ENCODE data around the gene CYTH3.
A peak's percentile ranks its signal among the peaks of the same experiment; 100 is the strongest.

The CYTH3 gene

DNA sequence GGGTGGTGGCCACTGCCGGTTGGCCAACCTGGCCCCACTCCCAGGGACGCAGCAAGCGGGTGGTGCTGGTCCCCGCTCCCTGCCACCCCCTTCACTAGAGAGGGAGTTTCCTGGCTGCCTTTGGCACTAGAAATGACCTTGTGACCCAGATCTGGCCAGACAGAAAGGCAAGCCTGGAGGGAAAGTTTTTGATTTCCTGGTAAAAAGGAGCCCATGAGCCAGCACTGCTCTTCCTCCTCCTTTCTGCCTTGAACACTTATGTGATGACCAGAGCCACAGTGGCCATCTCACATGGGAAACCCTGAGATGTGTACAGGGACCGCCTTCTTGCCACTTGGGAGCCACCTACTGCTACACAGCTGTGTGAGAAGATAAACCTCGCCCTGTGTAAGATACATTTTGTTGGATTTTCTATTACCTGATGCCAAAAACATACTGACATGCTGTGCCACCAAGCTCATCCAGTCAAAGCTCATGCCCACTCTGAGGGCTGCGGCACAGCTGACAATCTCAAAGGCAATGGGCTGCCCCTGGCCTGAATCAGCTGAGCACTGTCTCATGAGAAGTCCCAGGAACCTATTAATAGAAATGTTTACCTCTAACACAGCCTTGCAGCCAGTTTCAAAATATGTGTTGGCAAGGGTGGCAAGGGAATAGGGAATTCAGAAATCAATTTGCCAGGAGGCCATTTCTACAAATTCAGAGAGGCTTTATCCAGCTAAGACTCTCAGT, 94.0 kb downstream of the CYTH3 start:
- no peak overlapping the region for H3K27ac ChIP-seq
- DNase-seq, result no peak
- H3K36me3 ChIP-seq (replicated peaks), result peaks cover 7% of the 10 kb centered on the region
- TF ChIP-seq, protein P1, sequence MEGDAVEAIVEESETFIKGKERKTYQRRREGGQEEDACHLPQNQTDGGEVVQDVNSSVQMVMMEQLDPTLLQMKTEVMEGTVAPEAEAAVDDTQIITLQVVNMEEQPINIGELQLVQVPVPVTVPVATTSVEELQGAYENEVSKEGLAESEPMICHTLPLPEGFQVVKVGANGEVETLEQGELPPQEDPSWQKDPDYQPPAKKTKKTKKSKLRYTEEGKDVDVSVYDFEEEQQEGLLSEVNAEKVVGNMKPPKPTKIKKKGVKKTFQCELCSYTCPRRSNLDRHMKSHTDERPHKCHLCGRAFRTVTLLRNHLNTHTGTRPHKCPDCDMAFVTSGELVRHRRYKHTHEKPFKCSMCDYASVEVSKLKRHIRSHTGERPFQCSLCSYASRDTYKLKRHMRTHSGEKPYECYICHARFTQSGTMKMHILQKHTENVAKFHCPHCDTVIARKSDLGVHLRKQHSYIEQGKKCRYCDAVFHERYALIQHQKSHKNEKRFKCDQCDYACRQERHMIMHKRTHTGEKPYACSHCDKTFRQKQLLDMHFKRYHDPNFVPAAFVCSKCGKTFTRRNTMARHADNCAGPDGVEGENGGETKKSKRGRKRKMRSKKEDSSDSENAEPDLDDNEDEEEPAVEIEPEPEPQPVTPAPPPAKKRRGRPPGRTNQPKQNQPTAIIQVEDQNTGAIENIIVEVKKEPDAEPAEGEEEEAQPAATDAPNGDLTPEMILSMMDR (IDR thresholded peaks at IDR 0.05; ENCODE audit: low read depth, low read length, missing control alignments), result no peak
- in situ Hi-C loops (cut with HindIII; ENCODE audit: low pct_ligation_motif_present, low sequenced_read_pairs), result no loop called here
- no peak overlapping the region for H3K4me3 ChIP-seq (ENCODE audit: low read depth, low read length)
- H3K27me3 ChIP-seq (replicated peaks), result no peaks in the 10 kb centered on the region

DNA sequence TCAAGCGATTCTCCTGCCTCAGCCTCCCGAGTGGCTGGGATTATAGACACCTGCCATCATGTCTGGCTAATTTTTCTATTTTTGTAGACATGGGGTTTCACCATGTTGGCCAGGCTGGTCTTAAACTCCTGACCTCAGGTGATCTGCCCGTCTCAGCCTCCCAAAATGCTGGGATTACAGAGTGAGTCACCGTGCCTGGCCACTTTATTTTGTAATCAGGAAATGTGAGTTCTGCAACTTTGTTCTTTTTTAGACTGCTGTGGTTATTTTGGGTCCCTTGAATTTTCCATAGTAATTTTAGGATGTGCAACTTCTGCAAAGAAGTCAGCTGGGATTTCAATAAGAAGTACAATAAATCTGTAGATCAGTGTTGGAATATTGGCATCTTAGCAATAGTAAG, 96.8 kb downstream of the CYTH3 start:
- Histone ChIP-seq H3K4me3 (ENCODE audit: low read depth, low read length) (no peak overlapping the region), H3K27me3 (replicated peaks) (no peaks in the 10 kb centered on the region), H3K36me3 (replicated peaks) (peaks cover 14% of the 10 kb centered on the region), H3K27ac (no peak overlapping the region)
- TF ChIP-seq, protein P1 (IDR thresholded peaks at IDR 0.05; ENCODE audit: low read depth, low read length, missing control alignments), result no peak
- in situ Hi-C loops (cut with HindIII; ENCODE audit: low pct_ligation_motif_present, low sequenced_read_pairs), result no loop called here
- peak; percentile 53 for DNase-seq

DNA sequence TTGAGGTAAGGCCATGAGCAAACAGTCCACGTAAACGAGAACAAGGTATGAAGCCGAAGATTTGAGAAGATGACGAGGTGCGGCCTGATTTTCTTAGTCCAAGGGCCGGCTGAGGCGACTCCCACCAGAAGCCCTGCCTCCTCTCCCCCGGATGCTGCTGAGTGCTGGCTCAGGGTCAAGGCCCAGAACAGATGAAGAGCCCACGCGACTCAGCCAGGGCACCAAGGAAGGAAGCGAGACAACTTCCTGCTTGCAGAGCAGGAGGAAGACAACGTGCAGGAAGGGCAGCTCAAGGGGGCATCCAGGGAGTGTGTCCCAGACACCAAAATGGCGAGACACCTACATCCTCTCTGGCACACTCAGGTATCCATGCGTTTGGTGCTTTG, 99.5 kb downstream of the CYTH3 start:
- Histone ChIP-seq H3K4me3 (ENCODE audit: low read depth, low read length) (no peak overlapping the region), H3K27ac (no peak overlapping the region), H3K27me3 (replicated peaks) (no peaks in the 10 kb centered on the region), H3K36me3 (replicated peaks) (peaks cover 20% of the 10 kb centered on the region)
- TF ChIP-seq, protein P1 (IDR thresholded peaks at IDR 0.05; ENCODE audit: low read depth, low read length, missing control alignments), result no peak
- in situ Hi-C loops (cut with HindIII; ENCODE audit: low pct_ligation_motif_present, low sequenced_read_pairs), result no loop called here
- no peak for DNase-seq

DNA sequence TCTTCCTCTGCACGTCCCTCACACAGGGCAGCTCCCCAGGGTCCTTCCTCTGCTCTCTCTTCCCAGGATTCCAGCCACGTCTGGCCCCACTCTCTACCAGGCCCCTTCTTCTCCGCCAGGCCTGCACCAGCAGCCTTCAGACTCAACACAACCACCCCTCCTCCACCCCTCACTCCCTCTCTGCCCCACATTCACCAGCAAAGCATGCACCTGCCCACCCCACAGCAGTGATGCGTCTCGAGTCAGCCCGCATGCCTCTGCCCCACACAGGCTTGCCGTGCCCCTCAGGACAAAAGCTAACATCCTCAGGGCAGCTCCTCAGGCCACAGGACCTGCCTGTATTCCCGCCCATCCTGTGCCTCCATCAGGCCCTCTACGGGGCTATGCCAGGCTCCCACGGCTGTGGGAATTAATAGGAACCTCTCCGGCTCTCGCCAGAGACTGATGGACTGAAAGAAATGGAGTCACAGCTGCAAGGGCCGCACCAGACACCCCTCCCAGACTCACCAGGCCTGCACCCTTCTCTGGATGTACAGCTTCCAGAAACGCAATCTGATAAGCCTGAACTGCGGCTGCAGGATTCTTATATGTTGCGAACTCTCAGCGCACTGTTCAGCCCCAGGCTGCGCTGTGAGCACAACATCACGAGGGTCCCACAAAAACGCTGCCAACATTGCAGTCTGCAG, 100.1 kb downstream of the CYTH3 start:
- H3K4me3 ChIP-seq (ENCODE audit: low read depth, low read length), result no peak overlapping the region
- TF ChIP-seq, protein P1 (IDR thresholded peaks at IDR 0.05; ENCODE audit: low read depth, low read length, missing control alignments), result no peak
- H3K27me3 ChIP-seq (replicated peaks), result no peaks in the 10 kb centered on the region
- H3K36me3 ChIP-seq (replicated peaks), result peaks cover 15% of the 10 kb centered on the region
- in situ Hi-C loops (cut with HindIII; ENCODE audit: low pct_ligation_motif_present, low sequenced_read_pairs), result no loop called here
- no peak overlapping the region for H3K27ac ChIP-seq
- DNase-seq, result no peak

- in situ Hi-C loops (cut with HindIII; ENCODE audit: low pct_ligation_motif_present, low sequenced_read_pairs), result no loop called here
- no peaks in the 10 kb centered on the region for H3K27me3 ChIP-seq (replicated peaks)
- H3K27ac ChIP-seq, result no peak overlapping the region
- DNase-seq, result no peak
- TF ChIP-seq, protein P1 (IDR thresholded peaks at IDR 0.05; ENCODE audit: low read depth, low read length, missing control alignments), result no peak
- H3K36me3 ChIP-seq (replicated peaks), result peaks cover 15% of the 10 kb centered on the region
- no peak overlapping the region for H3K4me3 ChIP-seq (ENCODE audit: low read depth, low read length)
Measured at GRCh38 chr7:6171532-6172223, 100.7 kb downstream of the CYTH3 start.

Data from brain microvascular endothelial cell (primary cell).